Ovary (tissue), 9 donors: ENCODE data around the gene CREM. TPM values are rescaled to one million over a fixed set of nuclear protein-coding genes. Genes with fewer than 3 reads are reported as not detected.

Source experiments
- DNase-seq, 5 donors: peaks; one replicate each; pipeline ENCODE4 v3.0.0-alpha.2; 2019 to 2020
- H3K27ac ChIP-seq, 2 donors: fragments of 200-600 bp; one replicate each; pipeline versions ENCODE4 v1.5.1 to v1.8.0; 2019 to 2022
- H3K27me3 ChIP-seq: fragments of 200-600 bp; one replicate; pipeline ENCODE4 v1.8.0; 2022
- H3K36me3 ChIP-seq: fragments of 200-600 bp; sonication (generic); one replicate; pipeline ENCODE4 v1.5.1; 2019
- H3K4me1 ChIP-seq: one replicate; pipeline ENCODE4 v1.8.1; 2013; ENCODE audit warnings: mild to moderate bottlenecking, moderate library complexity; ENCODE audit not compliant: insufficient read depth
- H3K4me3 ChIP-seq: fragments of 200-600 bp; sonication (generic); one replicate; pipeline ENCODE4 v1.5.1; 2017
- H3K9me3 ChIP-seq, 2 donors: fragments of 200-600 bp in 1 of 2; sonication (generic) in 1 of 2; one replicate each; pipeline versions ENCODE4 v1.5.1 to v1.8.1; 2013 to 2019; ENCODE audit warnings: mild to moderate bottlenecking in 1 of 2, moderate library complexity in 1 of 2
- CTCF ChIP-seq, 3 donors: fragments of 450-650 bp in 2 of 3; fragments of 200-600 bp in 1 of 3; IDR thresholded peaks; one replicate each; pipeline versions ENCODE4 v1.5.1 to v1.8.0; 2016 to 2022; ENCODE audit warnings: antibody characterized with exemption in 3 of 3, mild to moderate bottlenecking in 1 of 3
- EP300 ChIP-seq: sonication (generic); formaldehyde crosslinking; IDR thresholded peaks from one replicate; pipeline ENCODE4 v1.6.1; 2017; ENCODE audit warnings: antibody characterized with exemption
- POLR2A ChIP-seq: fragments of 450-650 bp; IDR thresholded peaks from one replicate; pipeline ENCODE4 v1.6.1; 2017; ENCODE audit warnings: antibody characterized with exemption, mild to moderate bottlenecking, moderate library complexity
- WGBS, 3 donors: extraction: QIAGEN DNeasy Blood & Tissue Kit in 1 of 3; methylation state at CpG; one replicate each; pipeline versions ENCODE4 v1.1.5 to v1.1.7; 2013 to 2017; 5-methylcytosine and 5-hydroxymethylcytosine counted together
- intact Hi-C, 4 donors: fragments of 100-400 bp; cut with DNase I; formaldehyde crosslinking; loops; one replicate each; pipeline versions ENCODE4 v1.11.0 to v1.15.1; 2022 to 2023
- polyA plus RNA-seq, 2 donors: library from polyadenylated mRNA; stranded (reverse); fragments of 200-250 nt in 1 of 2; fragments of 350-450 nt in 1 of 2; fragmentation: Illumina TruSeq in 1 of 2; extraction: RNeasy Lipid Tissue Mini Kit (QIAGEN cat#74804) in 1 of 2; gene quantifications; one replicate each; pipeline ENCODE4 v1.2.3, GENCODE V29; 2013 to 2014
- total RNA-seq, 7 donors: library from RNA; depleted of rRNA in 2 of 7; stranded (reverse); fragments of >200 nt in 2 of 7; fragmentation: NEBNext Ultra II Directional in 3 of 7; extraction: Animal tissue kit (Norgen Biotek cat#: 25700) in 3 of 7; gene quantifications; one replicate each; pipeline versions ENCODE4 v1.1.0 to v1.2.4, GENCODE V29; 2016 to 2023
- donor health status: DM: no; HTN: no; CAD: no; lungs with moderate emphysema.
- donor health status: DM: no; HTN: no; CAD: no.
- donor health status: Bipolar disorder and iron deficiency.
- donor health status: DM: yes; HTN: yes; CAD: no.
- donor health status: DM: no; HTN: no; CAD: no.
- donor health status: DM: yes; HTN: yes; CAD: no.

CREM gene
- total and polyA plus RNA-seq, 9 donors: 24.4 to 87.2 (median 41.5) TPM

DNA sequence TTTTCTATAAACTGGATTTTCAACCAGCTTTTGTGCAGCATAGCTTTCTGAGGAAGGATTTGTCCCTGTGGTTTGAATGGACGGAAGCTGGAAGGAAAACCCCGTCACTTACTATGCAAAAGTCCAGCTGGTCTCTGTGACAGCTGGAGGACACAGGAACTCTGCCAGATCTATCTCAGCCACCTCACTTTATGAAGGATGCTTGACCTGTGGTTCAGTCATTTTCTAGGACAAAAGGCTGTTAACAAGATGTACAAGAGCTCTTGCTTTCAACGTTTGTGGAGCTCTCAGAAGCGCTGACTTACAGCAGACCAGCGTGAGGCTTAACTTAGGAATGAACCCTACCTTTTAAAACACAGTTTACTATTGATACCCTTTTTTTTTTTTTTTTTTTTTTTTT lies 90.8 kb downstream of the CREM start:
- H3K9me3 ChIP-seq: no peaks in the 10 kb centered on the region
- H3K4me1 ChIP-seq: no peaks in the 10 kb centered on the region
- no peaks in the 10 kb centered on the region for H3K36me3 ChIP-seq
- WGBS, 3 donors: 55 to 71% (median 59%) methylated on average over 5 of the region's 5 CpGs
- no peak for DNase-seq
- no peak overlapping the region for H3K4me3 ChIP-seq
- no peaks in the 10 kb centered on the region for H3K27me3 ChIP-seq
- intact Hi-C loops: loop anchor here in 3 of 4 donors (5.0 kb wide), 1 partner anchor 95 kb away; no protein-coding TSS in a partner anchor
- TF ChIP-seq EP300 (no peak), CTCF (IDR thresholded peaks at IDR 0.05) (no peak), POLR2A (no peak)
- H3K27ac ChIP-seq: no peak overlapping the region

DNA sequence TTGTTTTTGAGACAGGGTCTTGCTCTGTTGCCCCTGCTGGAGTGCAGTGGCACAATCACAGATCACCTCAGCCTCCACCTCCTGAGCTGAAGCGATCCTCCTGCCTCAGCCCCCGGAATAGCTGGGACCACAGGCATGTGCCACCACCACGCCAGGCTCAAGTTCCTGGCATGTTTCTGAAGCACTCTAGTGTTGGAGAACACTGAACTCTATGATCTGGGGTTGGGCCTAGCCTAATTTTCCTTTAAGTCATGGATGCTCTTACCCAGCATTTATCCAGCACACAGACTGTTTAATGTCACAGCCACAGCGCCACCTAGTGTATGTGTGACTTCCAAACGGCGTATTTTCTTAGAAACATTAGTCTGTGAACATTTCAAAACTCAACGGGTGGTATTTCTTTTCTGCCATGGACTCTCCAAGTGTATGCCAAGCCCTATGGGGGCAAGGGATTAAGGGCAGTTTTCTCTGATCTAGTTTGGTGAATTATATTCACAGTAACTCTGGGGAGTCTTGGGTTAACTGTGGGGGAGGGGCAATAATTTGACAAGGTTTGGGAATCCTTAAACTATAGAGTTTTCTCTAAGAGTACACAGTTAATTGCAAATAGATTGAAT lies 91.8 kb downstream of the CREM start:
- H3K27ac ChIP-seq: no peak overlapping the region
- no peak overlapping the region for H3K4me3 ChIP-seq
- 32 to 36% (median 35%) methylated on average over 7 of the region's 7 CpGs for WGBS, 3 donors

DNA sequence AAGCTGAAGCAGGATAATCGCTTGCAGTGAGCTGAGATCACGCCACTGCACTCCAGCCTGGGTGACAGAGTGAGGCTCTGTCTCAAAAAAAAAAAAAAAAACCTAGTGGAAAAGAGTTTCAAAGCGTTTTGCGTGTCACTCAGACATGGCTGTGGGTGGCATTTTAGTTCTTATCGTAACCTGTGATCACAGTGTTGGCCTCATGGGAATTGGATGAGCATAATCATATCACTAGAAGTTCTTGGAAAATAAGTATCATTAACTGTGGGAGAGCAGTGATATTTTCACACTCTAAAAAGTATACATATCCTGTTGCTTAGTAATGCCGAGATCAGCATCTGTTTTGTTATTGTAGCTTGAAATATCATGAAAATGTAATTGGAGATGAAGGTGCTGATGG lies 92.6 kb downstream of the CREM start:
- no peak for DNase-seq
- Histone ChIP-seq H3K4me3 (no peak overlapping the region), H3K27me3 (no peaks in the 10 kb centered on the region), H3K27ac (no peak overlapping the region), H3K36me3 (no peaks in the 10 kb centered on the region), H3K4me1 (no peaks in the 10 kb centered on the region), H3K9me3 (no peaks in the 10 kb centered on the region)
- WGBS, 3 donors: 74 to 75% (median 75%) methylated on average over 6 of the region's 6 CpGs
- intact Hi-C loops: loop anchor here in 3 of 4 donors (5.0 kb wide), 1 partner anchor 97 kb away; no protein-coding TSS in a partner anchor
- TF ChIP-seq EP300 (no peak), CTCF (IDR thresholded peaks at IDR 0.05) (no peak), POLR2A (no peak)

More for the DNA sequence above, 91.8 kb downstream of the CREM start:
- DNase-seq: peak; percentile 75 to 88 (median 82)
- no peaks in the 10 kb centered on the region for H3K27me3 ChIP-seq
- intact Hi-C loops: loop anchor here (1.0 to 5.0 kb wide), 2 partner anchors 96 to 98 kb away; no protein-coding TSS in a partner anchor
- no peaks in the 10 kb centered on the region for H3K9me3 ChIP-seq
- H3K4me1 ChIP-seq: no peaks in the 10 kb centered on the region
- no peaks in the 10 kb centered on the region for H3K36me3 ChIP-seq
- no peak for TF ChIP-seq POLR2A
- peak; percentile 67 to 83 (median 73) for TF ChIP-seq CTCF (IDR thresholded peaks at IDR 0.05)
- TF ChIP-seq EP300: no peak

GRCh38 chr10:35219891-35220890 lies 93.5 kb downstream of the CREM start:
- H3K4me1 ChIP-seq: no peaks in the 10 kb centered on the region
- H3K4me3 ChIP-seq: no peak overlapping the region
- 54 to 62% (median 60%) methylated on average over 4 of the region's 4 CpGs for WGBS, 3 donors
- no peak overlapping the region for H3K27ac ChIP-seq
- no peaks in the 10 kb centered on the region for H3K9me3 ChIP-seq
- no peaks in the 10 kb centered on the region for H3K27me3 ChIP-seq
- DNase-seq: no peak
- intact Hi-C loops: loop anchor here in 3 of 4 donors (5.0 kb wide), 1 partner anchor 98 kb away; no protein-coding TSS in a partner anchor
- H3K36me3 ChIP-seq: no peaks in the 10 kb centered on the region
- TF ChIP-seq CTCF (IDR thresholded peaks at IDR 0.05) (no peak), EP300 (no peak), POLR2A (no peak)
